GM12891 (cell line): ENCODE measurements around the gene RNF25. TPM values are rescaled to one million over a fixed set of nuclear protein-coding genes. Genes with fewer than 3 reads are reported as not detected.

Experiments used
- DNase-seq: peaks from one replicate; pipeline ENCODE4 v3.0.0; 2011; ENCODE audit warnings: low spot score; ENCODE audit not compliant: insufficient read length
- FAIRE-seq: peaks from 2 replicates; lab custom pipeline; 2011; peaks lifted over from hg19 to GRCh38; lab: Jason Lieb, UNC
- PAX5 ChIP-seq: IDR thresholded peaks from 2 replicates; pipeline ENCODE4 v1.6.1; 2011; ENCODE audit warnings: low read length, moderate library complexity, mild to moderate bottlenecking; ENCODE audit not compliant: insufficient read depth, severe bottlenecking
- POLR2A ChIP-seq: IDR thresholded peaks from 2 replicates; pipeline ENCODE4 v1.6.1; 2011; ENCODE audit warnings: low read depth, low read length, control low read depth
- POLR2AphosphoS5 ChIP-seq: IDR thresholded peaks from 2 replicates; pipeline ENCODE4 v1.6.1; 2011; ENCODE audit warnings: low read depth, low read length, control low read depth
- POU2F2 ChIP-seq: IDR thresholded peaks from 2 replicates; pipeline ENCODE4 v1.6.1; 2011; ENCODE audit warnings: low read depth, mild to moderate bottlenecking, control low read depth, low read length, moderate library complexity
- SPI1 ChIP-seq: IDR thresholded peaks from 2 replicates; pipeline ENCODE4 v1.6.1; 2011; ENCODE audit warnings: low read depth, low read length, control low read depth
- TAF1 ChIP-seq: IDR thresholded peaks from 2 replicates; pipeline ENCODE4 v1.6.1; 2011; ENCODE audit warnings: low read depth, low read length, control low read depth
- polyA plus RNA-seq: library from polyadenylated mRNA; unstranded; fragments of >200 nt; gene quantifications from one replicate; pipeline ENCODE4 v1.2.1, GENCODE V29; 2012; ENCODE audit warnings: low read depth, missing spikeins, inconsistent platforms; ENCODE audit not compliant: missing spikeins

RNF25 gene, protein sequence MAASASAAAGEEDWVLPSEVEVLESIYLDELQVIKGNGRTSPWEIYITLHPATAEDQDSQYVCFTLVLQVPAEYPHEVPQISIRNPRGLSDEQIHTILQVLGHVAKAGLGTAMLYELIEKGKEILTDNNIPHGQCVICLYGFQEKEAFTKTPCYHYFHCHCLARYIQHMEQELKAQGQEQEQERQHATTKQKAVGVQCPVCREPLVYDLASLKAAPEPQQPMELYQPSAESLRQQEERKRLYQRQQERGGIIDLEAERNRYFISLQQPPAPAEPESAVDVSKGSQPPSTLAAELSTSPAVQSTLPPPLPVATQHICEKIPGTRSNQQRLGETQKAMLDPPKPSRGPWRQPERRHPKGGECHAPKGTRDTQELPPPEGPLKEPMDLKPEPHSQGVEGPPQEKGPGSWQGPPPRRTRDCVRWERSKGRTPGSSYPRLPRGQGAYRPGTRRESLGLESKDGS
- polyA plus RNA-seq: 18.4 TPM

DNA sequence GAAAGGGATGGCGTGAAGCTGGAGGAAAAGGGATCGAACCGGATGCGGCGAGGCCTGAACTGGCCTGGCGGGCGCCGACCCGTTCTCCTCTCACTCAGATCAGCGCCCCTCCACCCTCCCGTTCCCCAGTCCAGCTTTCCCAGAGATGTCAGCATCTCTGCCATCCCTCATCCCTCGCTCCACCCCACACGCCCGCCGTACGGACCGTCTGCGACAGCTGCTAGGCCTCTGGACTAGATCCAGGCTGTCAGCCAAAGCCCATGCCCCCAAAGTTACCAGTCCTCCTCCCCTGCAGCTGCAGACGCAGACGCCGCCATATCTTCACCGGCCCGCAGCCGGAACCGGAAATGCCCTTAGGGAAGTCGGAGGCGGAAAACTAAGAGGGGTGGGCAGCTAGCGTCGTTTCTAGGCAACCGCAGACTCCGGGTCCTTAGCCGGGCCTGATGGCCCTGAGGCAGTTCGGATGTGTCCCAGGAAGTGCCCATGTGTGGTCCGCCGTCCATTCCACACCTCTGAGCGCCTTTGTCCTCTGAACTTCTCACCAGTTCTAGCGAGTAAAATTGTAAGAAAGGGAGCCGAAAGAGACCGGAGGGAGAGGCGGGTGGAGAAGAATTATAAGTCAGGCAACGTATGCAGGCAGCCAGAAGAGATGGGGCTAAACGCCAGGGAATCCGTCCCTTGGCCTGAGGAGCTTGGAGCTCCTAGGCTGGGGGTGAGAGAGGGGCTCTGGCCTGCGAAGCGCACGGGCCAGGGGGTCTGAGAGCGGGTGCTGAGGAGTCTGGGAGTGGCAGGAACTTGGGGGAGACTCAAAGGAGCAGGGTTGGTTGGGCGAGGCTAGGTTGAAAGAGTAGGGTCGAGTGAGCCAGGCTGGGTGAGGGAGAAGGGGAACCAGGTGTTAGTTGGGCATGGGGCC lies at the start of gene RNF25, which contains the start of gene STK36:
Gene RNF25 (minus strand): TSS at position 349 of the 913 bp plus-strand sequence. CDS start 32 bp downstream, at position 317.
Gene STK36 (plus strand): TSS at position 433 of the 913 bp plus-strand sequence. CDS start 744 bp downstream, outside the sequence.
- FAIRE-seq: peak; percentile 91
- peak; percentile 89 for TF ChIP-seq POLR2A
- peak; percentile 91 for TF ChIP-seq TAF1
- peak; percentile 56; the same call in 1 of the 2 replicates for TF ChIP-seq POU2F2
- TF ChIP-seq SPI1: peak; percentile 28; the same call in 1 of the 2 replicates
- TF ChIP-seq POLR2AphosphoS5: peak; percentile 84
- no peak for TF ChIP-seq PAX5
- peak; percentile 87 for DNase-seq

DNA sequence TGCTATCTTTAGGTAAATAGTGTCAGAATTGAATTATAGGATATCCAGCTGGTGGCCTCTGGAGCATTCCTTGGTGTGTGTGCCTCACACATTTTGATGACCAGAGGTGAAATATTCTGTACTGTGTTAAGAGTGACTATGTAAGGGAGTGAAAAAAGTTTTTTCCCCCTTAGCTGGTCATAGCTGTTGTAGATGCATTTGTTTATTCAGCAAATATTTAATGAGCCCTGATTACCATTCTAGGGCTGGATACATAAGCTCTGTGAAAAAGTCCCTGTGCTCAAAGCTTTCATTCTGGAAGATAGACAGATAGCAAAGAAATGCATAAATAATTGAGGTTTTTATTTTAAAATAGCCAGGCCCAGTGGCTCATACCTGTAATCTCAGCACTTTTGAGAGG lies 49.7 kb upstream of the RNF25 start:
- no peak for FAIRE-seq
- DNase-seq: no peak
- TF ChIP-seq POLR2AphosphoS5 (no peak), TAF1 (no peak), SPI1 (no peak), POLR2A (no peak), POU2F2 (no peak), PAX5 (no peak)

DNA sequence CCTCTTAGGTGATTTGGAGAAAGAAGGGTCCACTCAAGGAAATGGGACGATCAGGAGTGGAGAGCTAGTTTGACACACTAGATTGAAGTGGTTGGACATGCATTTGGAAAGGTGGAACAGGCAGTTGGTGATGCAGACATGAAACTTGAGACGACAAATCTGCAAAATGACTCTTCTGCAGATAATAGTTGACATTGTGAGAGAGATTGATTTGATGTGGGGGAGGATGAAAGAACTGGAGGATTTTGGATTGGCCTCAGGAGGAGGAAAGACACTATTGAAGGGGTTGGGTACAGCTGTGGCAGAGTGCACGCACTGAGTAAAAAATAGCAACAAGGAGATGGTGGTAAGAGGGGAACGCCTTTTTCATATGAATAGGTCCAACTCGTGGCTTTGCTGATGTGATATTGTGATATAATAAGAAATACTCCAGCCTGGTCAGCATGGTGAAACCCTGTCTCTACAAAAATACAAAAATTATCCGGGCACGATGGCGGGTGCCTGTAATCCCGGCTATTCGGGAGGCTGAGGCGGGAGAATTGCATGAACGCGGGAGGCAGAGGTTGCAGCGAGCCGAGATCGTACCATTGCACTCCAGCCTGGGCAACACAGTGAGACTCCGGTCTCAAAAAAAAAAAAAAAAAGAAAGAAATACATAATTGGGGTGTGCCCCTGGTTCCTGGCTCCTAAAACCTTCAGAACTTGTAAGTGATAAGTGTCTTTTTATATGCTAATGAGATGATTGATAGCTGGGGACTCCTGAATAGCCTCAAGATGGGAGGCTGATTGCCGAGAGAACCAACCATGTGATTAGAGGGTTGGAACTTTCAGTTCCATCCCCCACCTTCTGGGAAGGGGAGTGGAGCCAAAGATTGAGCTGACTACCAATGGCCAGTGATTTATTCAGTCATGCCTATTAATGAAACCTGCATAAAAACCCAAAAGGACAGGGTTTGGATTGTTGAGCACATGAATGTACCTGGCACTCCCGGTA lies 48.5 kb upstream of the RNF25 start:
- DNase-seq: no peak
- TF ChIP-seq TAF1 (no peak), POLR2AphosphoS5 (no peak), POU2F2 (no peak), SPI1 (no peak), PAX5 (no peak), POLR2A (no peak)
- no peak for FAIRE-seq

DNA sequence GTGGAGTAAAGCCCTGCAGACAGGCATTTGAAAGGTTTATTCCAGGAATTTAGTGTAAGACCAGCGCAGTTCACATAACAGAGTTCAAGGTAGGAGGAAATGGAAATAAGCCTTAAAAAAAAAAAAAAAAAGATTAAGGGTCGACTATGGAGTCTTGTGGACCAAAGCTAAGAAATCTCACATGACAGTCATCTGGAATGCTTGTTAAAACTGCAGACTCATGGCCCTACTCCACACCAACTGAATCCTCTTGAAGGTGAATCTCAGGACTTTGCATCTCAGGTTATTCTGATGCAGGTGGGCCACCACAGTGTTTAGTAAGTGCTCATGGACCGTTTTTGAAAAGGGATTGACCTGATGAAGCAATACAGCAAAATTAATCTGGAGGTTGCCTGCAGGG lies 47.7 kb upstream of the RNF25 start:
- TF ChIP-seq POLR2AphosphoS5 (no peak), TAF1 (no peak), POU2F2 (no peak), PAX5 (no peak), SPI1 (no peak), POLR2A (no peak)
- DNase-seq (no peak), FAIRE-seq (no peak)

DNA sequence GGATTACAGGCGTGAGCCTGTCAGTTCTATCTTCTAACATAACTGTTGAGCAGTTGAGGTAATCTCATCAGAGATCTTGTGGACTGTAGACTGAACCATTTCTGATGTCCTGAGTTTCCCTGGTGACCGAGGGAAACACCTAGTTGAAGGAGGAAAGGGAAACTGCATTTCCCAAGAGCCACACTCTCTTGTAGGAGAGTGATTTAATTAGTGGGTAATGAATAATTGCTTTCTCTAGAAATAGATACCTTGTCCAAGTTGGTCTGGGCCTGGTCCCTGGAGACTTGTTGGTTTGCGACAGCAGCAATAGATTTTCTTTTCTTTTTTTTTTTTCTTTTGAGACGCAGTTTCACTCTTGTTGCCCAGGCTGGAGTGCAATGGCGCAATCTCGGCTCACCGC lies 46.3 kb upstream of the RNF25 start:
- TF ChIP-seq TAF1 (no peak), SPI1 (no peak), POLR2AphosphoS5 (no peak), PAX5 (no peak), POLR2A (no peak), POU2F2 (no peak)
- FAIRE-seq (no peak), DNase-seq (no peak)

DNA sequence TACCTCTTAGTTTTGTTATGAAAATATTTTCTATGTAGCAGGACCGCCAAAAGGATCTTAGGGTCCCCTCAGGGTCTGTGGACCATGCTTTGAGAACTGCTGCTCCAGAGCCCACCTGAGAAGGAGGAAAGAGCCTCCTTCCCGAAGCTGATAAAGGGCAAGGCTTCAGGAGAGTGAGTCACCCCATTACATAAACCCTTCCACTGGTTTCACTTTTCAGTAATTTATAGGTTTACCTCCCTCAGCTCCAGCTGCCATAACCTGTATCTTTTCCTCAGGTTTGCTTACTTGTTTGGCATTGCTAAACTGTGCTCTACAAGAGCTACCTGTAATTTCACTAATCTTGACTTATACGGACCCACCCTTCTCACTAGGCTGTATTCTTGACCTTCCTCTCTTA lies 45.5 kb upstream of the RNF25 start:
- DNase-seq (no peak), FAIRE-seq (no peak)
- TF ChIP-seq TAF1 (no peak), SPI1 (no peak), POU2F2 (no peak), PAX5 (no peak), POLR2AphosphoS5 (no peak), POLR2A (no peak)

DNA sequence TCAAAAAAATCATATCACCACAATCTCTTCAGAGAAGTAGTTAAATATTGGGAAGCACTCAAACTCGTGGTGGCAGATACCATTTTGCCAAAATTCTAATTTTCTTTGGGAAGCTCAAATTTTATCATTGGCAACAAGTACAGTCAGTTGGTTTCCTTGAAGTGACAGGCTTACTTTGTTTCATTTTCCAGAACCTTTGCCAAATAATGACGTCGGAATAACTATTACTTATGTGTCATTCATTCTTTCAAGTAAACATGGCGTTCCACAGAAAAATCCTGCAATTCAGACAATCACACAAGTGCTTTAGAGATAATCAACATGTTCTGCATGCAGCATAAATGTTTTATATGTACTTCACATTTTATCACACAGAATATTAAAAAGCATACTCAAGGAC lies 44.3 kb upstream of the RNF25 start:
- no peak for FAIRE-seq
- DNase-seq: no peak
- no peak for TF ChIP-seq POLR2A
- no peak for TF ChIP-seq TAF1
- no peak for TF ChIP-seq POLR2AphosphoS5
- TF ChIP-seq PAX5: no peak
- TF ChIP-seq POU2F2: no peak
- TF ChIP-seq SPI1: no peak
